HG03159 (cell line): Measurements from ENCODE around the gene CENPU.

Experiments used
- ATAC-seq: cut with Tn5 transposase; IDR thresholded peaks from one replicate; pipeline ENCODE4 v1.9.1; 2021; ENCODE audit warnings: mild to moderate bottlenecking, moderate library complexity; ENCODE audit not compliant: unreplicated experiment

CENPU gene

GRCh38 chr4:184645904-184646610, 87.8 kb downstream of the CENPU start:
- ATAC-seq = no peak

DNA sequence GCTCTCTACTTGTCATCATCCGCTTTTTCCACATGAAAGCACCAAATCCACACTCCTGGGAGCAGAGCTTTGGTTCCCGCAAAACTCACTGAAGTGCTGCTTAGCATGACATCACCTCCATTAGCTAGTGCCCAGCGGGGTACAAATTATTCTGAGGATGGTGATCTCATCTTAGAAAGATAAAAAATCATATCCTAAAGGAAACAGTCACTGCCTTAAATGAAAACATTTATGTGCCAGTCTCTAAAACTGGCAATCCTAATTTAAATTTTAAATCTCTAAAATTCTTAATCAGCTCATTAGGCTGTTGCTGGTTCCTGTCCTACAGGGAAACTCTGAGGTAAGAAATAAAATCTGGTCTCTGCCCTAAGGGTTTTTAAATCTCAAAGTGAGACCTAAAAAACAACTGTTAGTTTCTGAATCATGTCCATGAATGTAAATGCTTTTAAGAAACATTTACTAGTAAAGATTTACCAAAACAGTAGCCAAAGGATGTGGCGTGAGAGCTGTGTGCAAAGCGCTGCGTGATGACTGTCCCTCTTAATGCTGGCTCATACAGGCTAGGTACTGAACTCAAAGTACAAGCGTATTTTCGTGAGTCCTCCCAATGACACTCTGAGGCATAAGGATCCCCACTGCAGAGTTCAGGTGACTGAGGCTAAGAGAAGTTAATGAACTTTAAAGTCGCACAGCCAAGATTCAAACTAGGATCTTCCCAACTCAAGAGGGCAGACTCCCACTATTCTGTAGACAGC, 89.2 kb downstream of the CENPU start:
- no peak for ATAC-seq
